Body of pancreas (tissue), 4 donors: Measurements from ENCODE around the gene NIBAN1.

Experiments used
- POLR2A ChIP-seq, 3 donors: fragments of 450-650 bp; IDR thresholded peaks; one replicate each; pipeline ENCODE4 v1.6.1; 2016; ENCODE audit warnings: antibody characterized with exemption in 3 of 3, mild to moderate bottlenecking in 2 of 3
- TF ChIP-seq, protein P1 (sequence below), 7 experiments: fragments of 450-650 bp in 4 of 7; fragments of 200-600 bp in 3 of 7; sonication (generic) in 3 of 7; IDR thresholded peaks; one replicate each; pipeline ENCODE4 v1.5.1; 2016 to 2019; ENCODE audit warnings: antibody characterized with exemption in 7 of 7

DNA sequence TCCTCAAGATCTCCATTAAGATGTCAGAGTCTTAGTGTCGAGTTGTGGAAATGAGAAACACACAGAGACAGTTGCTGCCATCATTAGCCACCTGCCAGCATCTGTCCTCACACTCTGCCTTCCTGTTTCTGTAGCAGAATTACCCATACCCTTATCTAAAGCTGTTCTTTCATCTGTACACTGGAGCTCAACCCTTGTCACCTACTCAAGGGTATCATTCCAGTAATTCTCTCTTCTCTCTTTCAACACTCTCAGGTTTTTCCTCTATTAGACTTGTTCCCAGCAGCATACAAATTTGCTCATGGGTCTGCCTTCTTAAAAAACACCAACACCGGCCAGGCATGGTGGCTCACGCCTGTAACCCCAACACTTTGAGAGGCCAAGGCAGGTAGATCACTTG lies 43.7 kb upstream of the NIBAN1 start:
- TF ChIP-seq, protein P1, sequence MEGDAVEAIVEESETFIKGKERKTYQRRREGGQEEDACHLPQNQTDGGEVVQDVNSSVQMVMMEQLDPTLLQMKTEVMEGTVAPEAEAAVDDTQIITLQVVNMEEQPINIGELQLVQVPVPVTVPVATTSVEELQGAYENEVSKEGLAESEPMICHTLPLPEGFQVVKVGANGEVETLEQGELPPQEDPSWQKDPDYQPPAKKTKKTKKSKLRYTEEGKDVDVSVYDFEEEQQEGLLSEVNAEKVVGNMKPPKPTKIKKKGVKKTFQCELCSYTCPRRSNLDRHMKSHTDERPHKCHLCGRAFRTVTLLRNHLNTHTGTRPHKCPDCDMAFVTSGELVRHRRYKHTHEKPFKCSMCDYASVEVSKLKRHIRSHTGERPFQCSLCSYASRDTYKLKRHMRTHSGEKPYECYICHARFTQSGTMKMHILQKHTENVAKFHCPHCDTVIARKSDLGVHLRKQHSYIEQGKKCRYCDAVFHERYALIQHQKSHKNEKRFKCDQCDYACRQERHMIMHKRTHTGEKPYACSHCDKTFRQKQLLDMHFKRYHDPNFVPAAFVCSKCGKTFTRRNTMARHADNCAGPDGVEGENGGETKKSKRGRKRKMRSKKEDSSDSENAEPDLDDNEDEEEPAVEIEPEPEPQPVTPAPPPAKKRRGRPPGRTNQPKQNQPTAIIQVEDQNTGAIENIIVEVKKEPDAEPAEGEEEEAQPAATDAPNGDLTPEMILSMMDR (IDR thresholded peaks at IDR 0.05): no peak
- TF ChIP-seq POLR2A (IDR thresholded peaks at IDR 0.05): no peak
